HG03457 (cell line): Measurements from ENCODE around the gene PRR12.

Source experiments
- ATAC-seq: cut with Tn5 transposase; IDR thresholded peaks from one replicate; pipeline ENCODE4 v1.9.1; 2021; ENCODE audit warnings: moderate number of reproducible peaks; ENCODE audit not compliant: unreplicated experiment

The PRR12 gene

DNA sequence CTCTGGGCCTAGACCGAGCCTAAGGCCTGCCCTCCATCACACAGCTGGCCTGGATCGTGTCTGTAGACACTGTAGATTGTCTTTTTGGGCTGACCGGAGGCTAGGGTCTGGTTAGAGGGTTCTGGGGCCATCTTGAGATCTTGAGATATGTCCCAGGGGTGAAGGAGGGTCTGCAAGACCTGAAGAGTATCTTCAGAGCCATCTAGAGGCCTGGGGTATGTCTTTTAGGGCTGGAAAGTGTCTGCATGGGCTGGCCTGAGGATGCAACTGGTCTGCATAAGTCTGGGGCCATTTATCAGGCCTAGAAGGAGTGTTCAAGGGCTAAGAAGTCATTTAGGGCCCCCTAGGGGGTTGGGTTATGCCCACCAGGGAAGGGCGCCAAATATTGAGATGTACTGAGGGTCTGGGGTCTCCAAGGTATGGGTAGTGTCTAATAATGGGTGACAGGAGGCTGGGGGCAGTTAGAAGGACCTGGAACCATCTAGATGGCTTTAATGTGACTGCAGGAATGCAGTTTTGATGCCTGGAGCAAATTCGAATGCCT lies 51.6 kb downstream of the PRR12 start:
- no peak for ATAC-seq

- no peak for ATAC-seq
Observed at GRCh38 chr19:49643466-49643865, 52.5 kb downstream of the PRR12 start.

DNA sequence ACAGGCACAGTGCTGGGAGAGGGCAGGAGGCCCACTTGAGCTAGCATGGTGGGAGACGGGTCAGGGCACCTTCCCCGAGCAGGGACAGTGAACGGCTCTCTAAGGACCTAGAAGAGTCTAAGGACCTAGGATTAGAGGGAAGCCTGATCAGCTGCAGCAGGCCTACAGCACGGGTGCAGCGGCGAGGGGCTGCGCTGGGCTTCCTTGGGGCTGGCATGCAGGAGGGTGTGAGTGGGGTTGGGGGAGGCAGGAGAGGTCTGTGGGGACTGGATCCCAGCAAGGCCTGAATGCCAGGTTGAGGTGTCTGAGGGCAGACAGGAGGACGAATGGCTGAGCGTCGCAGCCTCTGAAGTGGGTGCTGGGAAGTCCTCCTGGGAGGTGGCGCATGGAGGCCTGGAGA lies 54.6 kb downstream of the PRR12 start:
- ATAC-seq = no peak

GRCh38 chr19:49645995-49646394 lies 55.0 kb downstream of the PRR12 start:
- ATAC-seq = no peak

DNA sequence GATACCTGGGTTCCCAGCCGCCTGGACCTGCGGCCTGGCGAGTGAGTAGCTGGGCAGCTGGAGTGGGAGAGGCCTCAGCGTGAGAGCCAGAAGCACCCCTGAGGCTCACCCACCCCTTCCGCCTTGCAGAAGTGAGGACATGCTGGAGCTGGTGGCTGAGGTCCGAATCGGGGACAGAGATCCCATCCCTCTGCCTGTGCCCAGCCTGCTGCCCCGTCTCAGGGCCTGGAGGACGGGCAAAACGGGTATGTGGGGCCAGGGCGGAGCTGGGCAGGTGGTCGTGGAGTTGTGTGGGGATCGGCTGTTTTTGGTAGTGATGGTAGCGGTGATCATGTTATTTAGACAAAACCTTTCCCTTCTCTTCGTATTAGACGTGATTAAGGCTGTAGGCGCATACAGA lies 55.6 kb downstream of the PRR12 start:
- ATAC-seq = no peak

DNA sequence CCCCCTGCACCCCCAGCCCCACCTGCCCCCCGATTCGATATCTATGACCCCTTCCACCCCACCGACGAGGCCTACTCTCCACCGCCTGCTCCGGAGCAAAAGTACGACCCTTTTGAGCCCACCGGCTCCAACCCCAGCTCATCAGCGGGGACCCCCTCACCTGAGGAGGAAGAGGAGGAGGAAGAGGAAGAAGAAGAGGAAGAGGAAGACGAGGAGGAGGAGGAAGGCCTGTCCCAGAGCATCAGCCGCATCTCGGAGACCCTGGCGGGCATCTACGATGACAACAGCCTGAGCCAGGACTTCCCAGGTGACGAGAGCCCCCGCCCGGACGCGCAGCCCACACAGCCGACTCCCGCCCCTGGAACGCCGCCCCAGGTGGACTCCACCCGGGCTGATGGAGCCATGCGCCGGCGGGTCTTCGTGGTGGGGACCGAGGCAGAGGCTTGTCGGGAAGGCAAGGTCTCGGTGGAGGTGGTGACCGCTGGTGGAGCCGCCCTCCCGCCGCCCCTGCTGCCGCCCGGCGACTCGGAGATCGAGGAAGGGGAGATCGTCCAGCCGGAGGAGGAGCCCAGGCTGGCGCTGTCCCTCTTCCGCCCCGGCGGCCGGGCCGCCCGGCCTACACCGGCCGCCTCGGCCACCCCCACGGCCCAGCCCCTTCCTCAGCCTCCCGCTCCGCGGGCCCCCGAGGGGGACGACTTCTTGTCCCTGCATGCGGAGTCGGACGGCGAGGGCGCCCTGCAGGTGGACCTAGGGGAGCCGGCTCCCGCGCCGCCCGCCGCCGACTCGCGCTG lies 60.2 kb downstream of the PRR12 start:
- ATAC-seq = no peak

GRCh38 chr19:49651820-49652550 lies 61.0 kb downstream of the PRR12 start:
- ATAC-seq = no peak

DNA sequence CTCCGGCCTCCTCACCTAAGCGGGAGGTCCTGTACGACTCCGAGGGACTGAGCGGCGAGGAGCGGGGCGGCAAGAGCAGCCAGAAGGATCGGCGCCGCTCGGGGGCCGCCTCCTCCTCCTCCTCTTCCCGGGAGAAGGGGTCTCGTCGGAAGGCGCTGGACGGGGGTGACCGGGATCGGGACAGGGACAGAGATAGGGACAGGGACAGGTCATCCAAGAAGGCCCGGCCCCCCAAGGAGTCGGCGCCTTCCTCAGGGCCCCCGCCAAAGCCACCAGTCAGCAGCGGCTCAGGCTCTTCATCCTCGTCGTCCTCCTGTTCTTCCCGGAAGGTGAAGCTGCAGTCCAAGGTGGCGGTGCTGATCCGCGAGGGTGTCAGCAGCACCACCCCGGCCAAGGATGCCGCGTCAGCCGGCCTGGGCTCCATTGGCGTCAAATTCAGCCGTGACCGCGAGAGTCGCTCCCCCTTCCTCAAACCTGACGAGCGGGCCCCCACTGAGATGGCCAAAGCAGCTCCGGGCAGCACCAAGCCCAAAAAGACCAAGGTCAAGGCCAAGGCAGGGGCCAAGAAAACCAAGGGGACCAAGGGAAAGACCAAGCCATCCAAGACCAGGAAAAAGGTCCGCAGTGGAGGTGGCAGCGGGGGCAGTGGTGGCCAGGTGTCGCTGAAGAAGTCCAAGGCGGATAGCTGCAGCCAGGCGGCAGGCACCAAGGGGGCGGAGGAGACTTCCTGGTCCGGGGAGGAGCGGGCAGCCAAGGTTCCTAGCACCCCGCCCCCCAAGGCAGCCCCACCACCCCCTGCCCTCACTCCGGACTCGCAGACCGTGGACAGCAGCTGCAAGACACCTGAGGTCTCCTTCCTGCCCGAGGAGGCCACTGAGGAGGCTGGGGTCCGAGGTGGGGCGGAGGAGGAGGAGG lies 61.8 kb downstream of the PRR12 start:
- no peak for ATAC-seq

DNA sequence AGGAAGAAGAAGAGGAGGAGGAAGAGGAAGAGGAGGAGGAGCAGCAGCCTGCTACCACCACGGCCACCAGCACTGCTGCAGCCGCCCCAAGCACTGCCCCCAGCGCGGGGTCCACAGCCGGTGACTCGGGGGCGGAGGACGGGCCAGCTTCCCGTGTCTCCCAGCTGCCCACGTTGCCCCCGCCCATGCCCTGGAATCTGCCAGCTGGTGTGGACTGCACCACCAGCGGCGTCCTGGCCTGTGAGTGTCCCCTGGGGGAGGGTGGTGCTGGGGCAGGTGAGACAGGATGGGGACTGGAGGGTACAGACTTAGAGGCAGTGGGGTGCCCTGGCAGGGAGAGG lies 62.5 kb downstream of the PRR12 start:
- no peak for ATAC-seq

GRCh38 chr19:49654581-49654980 lies 63.6 kb downstream of the PRR12 start:
- no peak for ATAC-seq

GRCh38 chr19:49655570-49656455 lies 64.8 kb downstream of the PRR12 start:
- no peak for ATAC-seq

- no peak for ATAC-seq
Observed at GRCh38 chr19:49656456-49657109, 65.6 kb downstream of the PRR12 start.

DNA sequence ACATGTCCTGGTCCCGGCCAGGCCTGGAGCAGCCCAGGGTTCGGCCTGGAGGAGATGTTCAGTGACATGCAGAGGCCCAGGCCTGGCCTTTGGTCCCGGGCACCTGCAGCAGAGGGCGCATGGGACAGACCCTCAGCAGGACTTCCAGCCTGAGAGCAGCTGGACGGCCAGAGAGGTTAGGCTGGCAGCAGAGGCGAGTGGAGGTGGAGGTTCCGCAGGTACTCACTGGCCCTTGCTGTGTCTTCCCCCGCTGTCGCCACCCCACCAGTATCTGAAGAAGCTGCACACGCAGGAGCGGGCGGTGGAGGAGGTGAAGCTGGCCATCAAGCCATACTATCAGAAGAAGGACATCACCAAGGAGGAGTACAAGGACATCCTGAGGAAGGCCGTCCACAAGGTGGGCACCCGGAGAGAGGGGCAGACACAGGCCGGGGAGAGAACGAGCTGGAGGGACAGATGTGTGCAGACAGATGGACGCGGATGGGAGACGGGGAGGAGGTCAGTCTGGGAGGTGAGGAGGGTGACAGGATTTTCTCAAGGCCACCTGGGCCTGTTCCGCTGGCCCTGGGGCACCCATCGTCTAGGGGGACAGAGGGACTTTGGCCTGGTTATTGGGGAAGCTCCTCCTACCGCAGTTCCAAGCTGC lies 66.6 kb downstream of the PRR12 start:
- ATAC-seq = no peak

- ATAC-seq = no peak
Observed at GRCh38 chr19:49658139-49658517, 67.1 kb downstream of the PRR12 start.

GRCh38 chr19:49658566-49659442 lies 67.8 kb downstream of the PRR12 start:
- ATAC-seq = no peak

- ATAC-seq = no peak
Observed at GRCh38 chr19:49660338-49660961, 69.5 kb downstream of the PRR12 start.

GRCh38 chr19:49662011-49662410 lies 71.0 kb downstream of the PRR12 start:
- no peak for ATAC-seq

DNA sequence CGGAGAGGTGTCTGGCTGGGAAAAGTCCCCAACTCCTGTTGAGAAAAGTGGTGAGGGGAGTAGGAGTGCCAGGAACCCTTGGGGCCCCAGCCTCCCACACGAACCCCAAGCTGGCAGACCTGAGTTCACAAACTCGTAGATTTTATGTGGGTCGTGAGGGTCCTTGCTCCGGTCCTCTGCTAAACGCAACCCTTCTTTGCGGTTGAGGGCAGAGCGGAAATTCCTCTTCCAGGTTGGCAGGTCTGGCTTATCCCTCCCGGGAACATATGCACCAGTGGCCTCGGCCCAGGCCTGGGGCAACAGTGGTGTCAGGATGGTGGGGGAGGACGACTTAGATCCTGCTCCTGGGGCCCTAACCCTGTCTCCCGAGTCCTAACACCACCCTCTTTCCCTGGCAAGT lies 72.2 kb downstream of the PRR12 start:
- no peak for ATAC-seq
